Activated T-helper 9 cell treated with anti-CD3 and anti-CD28 coated beads, Interleukin-2, amount 50 U/mL, for 16 hours (primary cell): Measurements from ENCODE around the gene CNNM2.
"Not testable (repeated sequence)": the region's sequence is repeated elsewhere in the genome, so short reads cannot be mapped to it uniquely, and the experiment has no call there.

ENCODE experiments used
- DNase-seq: peaks from one replicate; pipeline ENCODE4 v3.0.0-alpha.2; 2020; ENCODE audit warnings: low read depth

Gene CNNM2

GRCh38 chr10:103109821-103110220 is 191.7 kb downstream of the CNNM2 start:
- DNase-seq: no peak

- DNase-seq: no peak
Observed at GRCh38 chr10:103110407-103110806, 192.3 kb downstream of the CNNM2 start.

- DNase-seq: no peak
Observed at GRCh38 chr10:103111031-103111917, 193.2 kb downstream of the CNNM2 start.

GRCh38 chr10:103111918-103112877 is 194.1 kb downstream of the CNNM2 start:
- DNase-seq: no peak

GRCh38 chr10:103114876-103115275 is 196.8 kb downstream of the CNNM2 start:
- DNase-seq: no peak

GRCh38 chr10:103117247-103117646 is 199.2 kb downstream of the CNNM2 start:
- no peak for DNase-seq

- no peak for DNase-seq
Observed at GRCh38 chr10:103120546-103120945, 202.5 kb downstream of the CNNM2 start.

GRCh38 chr10:103120977-103121735 is 203.1 kb downstream of the CNNM2 start:
- no peak for DNase-seq

GRCh38 chr10:103123282-103124024 is 205.4 kb downstream of the CNNM2 start:
- DNase-seq: no peak

- no peak for DNase-seq
Observed at GRCh38 chr10:103124420-103125096, 206.5 kb downstream of the CNNM2 start.

GRCh38 chr10:103125323-103126267 is 207.5 kb downstream of the CNNM2 start:
- DNase-seq: no peak

GRCh38 chr10:103127241-103127640 is 209.1 kb downstream of the CNNM2 start:
- DNase-seq: no peak

GRCh38 chr10:103130180-103130579 is 212.1 kb downstream of the CNNM2 start:
- not testable (repeated sequence) for DNase-seq

GRCh38 chr10:103130910-103131309 is 212.8 kb downstream of the CNNM2 start:
- DNase-seq: no peak

GRCh38 chr10:103135168-103135567 is 217.1 kb downstream of the CNNM2 start:
- peak; percentile 5 for DNase-seq

GRCh38 chr10:103139803-103140202 is 221.7 kb downstream of the CNNM2 start:
- DNase-seq: no peak
